Body of pancreas (tissue), 4 donors: Measurements from ENCODE around the gene POLR1A. TPM values are rescaled to one million over a fixed set of nuclear protein-coding genes. Genes with fewer than 3 reads are reported as not detected.

Experiments
- ATAC-seq: fragments of 150-250 bp; one replicate; pipeline ENCODE4 v1.9.1; 2016
- DNase-seq, 4 donors: peaks; one replicate each; pipeline ENCODE4 v3.0.0-alpha.2; 2019
- H3K27ac ChIP-seq, 4 donors: fragments of 200-600 bp; sonication (generic); 1 replicate in 3 of 4; 2 replicates in 1 of 4; pipeline versions ENCODE4 v1.5.1 to v1.6.1; 2016 to 2019; ENCODE audit warnings: mild to moderate bottlenecking in 1 of 4, mixed read lengths in 1 of 4, moderate library complexity in 1 of 4
- H3K27me3 ChIP-seq, 2 donors: fragments of 200-600 bp; sonication (generic); one replicate each; pipeline ENCODE4 v1.6.0; 2016; ENCODE audit warnings: mild to moderate bottlenecking in 1 of 2
- H3K36me3 ChIP-seq, 2 donors: fragments of 200-600 bp; sonication (generic); replicated peaks in 1 of 2; 2 replicates each; pipeline ENCODE4 v1.5.1; 2016; ENCODE audit warnings: low read depth in 2 of 2; ENCODE audit not compliant: insufficient read depth in 1 of 2
- H3K4me1 ChIP-seq: fragments of 200-600 bp; sonication (generic); one replicate; pipeline ENCODE4 v1.6.0; 2016
- H3K4me3 ChIP-seq, 2 donors: fragments of 200-600 bp; sonication (generic); 1 replicate in 1 of 2; 2 replicates in 1 of 2; pipeline ENCODE4 v1.5.1; 2016 to 2019
- H3K9me3 ChIP-seq, 3 donors: fragments of 200-600 bp; sonication (generic); 1 replicate in 2 of 3; 2 replicates in 1 of 3; pipeline ENCODE4 v1.5.1; 2016
- CTCF ChIP-seq, 7 experiments: fragments of 450-650 bp in 4 of 7; fragments of 200-600 bp in 3 of 7; sonication (generic) in 3 of 7; IDR thresholded peaks; one replicate each; pipeline ENCODE4 v1.5.1; 2016 to 2019; ENCODE audit warnings: antibody characterized with exemption in 7 of 7
- POLR2A ChIP-seq, 3 donors: fragments of 450-650 bp; IDR thresholded peaks; one replicate each; pipeline ENCODE4 v1.6.1; 2016; ENCODE audit warnings: antibody characterized with exemption in 3 of 3, mild to moderate bottlenecking in 2 of 3
- WGBS, 2 donors: methylation state at CpG; one replicate each; pipeline ENCODE4 v1.1.5; 2017; 5-methylcytosine and 5-hydroxymethylcytosine counted together
- intact Hi-C: fragments of 100-400 bp; cut with DNase I; formaldehyde crosslinking; loops from one replicate; pipeline ENCODE4 v1.15.1; 2023
- total RNA-seq, 2 donors: library from RNA; depleted of rRNA; stranded (reverse); fragments of >200 nt; gene quantifications; one replicate each; pipeline ENCODE4 v1.1.0, GENCODE V29; 2016

Gene POLR1A
- total RNA-seq, 2 donors from 2014 or later, result 18.7 to 36.6 TPM

- Histone ChIP-seq H3K27ac (peak overlapping the region in 2 of 4 donors; percentile 13 to 48), H3K27me3 (no peaks in the 10 kb centered on the region), H3K36me3 (no peaks in the 10 kb centered on the region), H3K9me3 (no peaks in the 10 kb centered on the region), H3K4me3 (no peak overlapping the region), H3K4me1 (peaks cover 27% of the 10 kb centered on the region)
- intact Hi-C loops, result no loop called here
- DNase-seq (peak in 1 of 4 donors; percentile 29), ATAC-seq (peak; percentile 26)
- TF ChIP-seq POLR2A (IDR thresholded peaks at IDR 0.05), result no peak
- TF ChIP-seq CTCF (IDR thresholded peaks at IDR 0.05), result no peak
- WGBS, 2 donors, result 73 to 78% methylated on average over 16 to 17 of the region's 18 CpGs
These were observed 107.4 kb downstream of the POLR1A start for GRCh38 chr2:85998071-85998991.

DNA sequence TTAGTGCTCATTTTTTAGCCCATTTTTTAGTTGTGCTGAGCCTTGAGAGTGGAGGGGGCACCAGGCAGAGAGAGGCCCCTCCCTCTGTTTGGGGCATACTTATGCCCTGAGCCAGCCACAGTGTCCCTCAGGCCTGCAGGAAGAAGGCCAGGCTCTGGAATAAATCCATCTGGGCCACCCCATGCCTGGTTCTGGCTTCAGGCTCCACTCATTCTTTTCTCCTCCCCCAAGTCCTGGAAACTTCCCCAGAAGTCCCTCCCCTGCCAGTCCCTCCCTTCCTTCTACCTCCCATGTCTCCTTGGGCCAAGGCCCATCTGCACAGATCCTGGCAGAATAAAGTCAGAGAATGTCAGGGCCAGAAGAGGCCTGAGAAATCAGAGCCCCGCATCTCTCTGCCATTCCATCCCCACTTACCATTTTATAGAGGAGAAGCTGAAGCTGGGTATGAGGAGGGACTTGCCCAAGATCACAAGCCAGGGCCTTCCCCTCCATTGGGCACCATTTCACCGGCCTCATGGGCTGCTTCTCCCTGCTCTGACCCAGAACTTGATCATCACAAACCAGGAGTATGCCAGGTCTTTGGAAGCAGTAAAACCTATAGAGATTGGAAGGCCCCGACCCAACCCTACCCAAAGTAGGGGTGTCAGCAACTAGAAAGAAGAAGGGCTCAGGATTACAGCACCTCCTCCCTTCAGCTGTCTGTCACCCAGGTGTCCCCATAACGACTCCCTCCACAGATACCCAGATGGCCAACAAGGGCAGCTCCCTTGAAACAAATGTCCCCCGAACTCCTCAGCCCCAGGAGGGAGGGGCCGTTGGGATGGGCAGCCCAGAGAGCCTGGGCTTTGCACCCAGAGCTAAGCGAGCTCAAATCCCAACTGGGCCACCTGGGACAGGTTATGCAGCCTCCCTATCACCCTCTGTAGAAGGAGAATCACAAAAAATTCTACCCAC lies 108.4 kb downstream of the POLR1A start:
- intact Hi-C loops, result no loop called here
- Histone ChIP-seq H3K4me3 (no peak overlapping the region), H3K4me1 (peaks cover 27% of the 10 kb centered on the region), H3K27ac (peak overlapping the region in 1 of 4 donors; percentile 13), H3K36me3 (no peaks in the 10 kb centered on the region), H3K9me3 (no peaks in the 10 kb centered on the region), H3K27me3 (no peaks in the 10 kb centered on the region)
- TF ChIP-seq POLR2A (IDR thresholded peaks at IDR 0.05) (no peak), CTCF (IDR thresholded peaks at IDR 0.05) (no peak)
- DNase-seq (peak in 1 of 4 donors; percentile 53), ATAC-seq (peak; percentile 31)
- 93 to 94% methylated on average over 7 of the region's 7 CpGs for WGBS, 2 donors

DNA sequence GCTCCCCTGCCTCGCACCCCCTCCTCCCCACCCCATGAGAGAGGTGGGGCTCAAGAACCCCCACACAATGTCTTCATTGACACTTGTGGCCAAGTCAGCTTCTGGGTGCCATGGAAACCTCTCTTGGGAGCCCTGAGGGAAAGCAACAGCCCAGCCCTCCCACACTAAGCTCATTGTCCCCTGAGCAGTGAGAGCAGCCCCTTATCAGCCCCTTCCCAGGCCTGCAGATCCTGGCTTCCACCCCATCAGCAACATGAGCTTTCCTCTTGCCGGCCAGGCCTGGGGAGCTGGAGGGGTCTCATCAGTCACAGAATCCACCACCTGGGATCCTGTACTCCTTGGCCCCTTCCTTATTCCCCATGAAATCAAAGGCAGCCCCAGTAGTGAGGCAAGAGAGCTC lies 109.1 kb downstream of the POLR1A start:
- ATAC-seq (no peak), DNase-seq (no peak)
- WGBS, 2 donors, result 67 to 72% methylated on average over 1 to 2 of the region's 2 CpGs
- H3K9me3 ChIP-seq, result no peaks in the 10 kb centered on the region
- no peaks in the 10 kb centered on the region for H3K36me3 ChIP-seq
- peaks cover 27% of the 10 kb centered on the region for H3K4me1 ChIP-seq
- TF ChIP-seq CTCF (IDR thresholded peaks at IDR 0.05), result no peak
- no peak for TF ChIP-seq POLR2A (IDR thresholded peaks at IDR 0.05)
- no peak overlapping the region for H3K4me3 ChIP-seq
- no peaks in the 10 kb centered on the region for H3K27me3 ChIP-seq
- intact Hi-C loops, result no loop called here
- no peak overlapping the region for H3K27ac ChIP-seq

GRCh38 chr2:85995648-85996529 lies 109.8 kb downstream of the POLR1A start:
- ATAC-seq (no peak), DNase-seq (no peak)
- Histone ChIP-seq H3K4me3 (no peak overlapping the region), H3K27me3 (no peaks in the 10 kb centered on the region), H3K4me1 (peaks cover 27% of the 10 kb centered on the region), H3K36me3 (no peaks in the 10 kb centered on the region), H3K27ac (no peak overlapping the region), H3K9me3 (no peaks in the 10 kb centered on the region)
- intact Hi-C loops, result no loop called here
- 91 to 92% methylated on average over 8 to 9 of the region's 9 CpGs for WGBS, 2 donors
- TF ChIP-seq POLR2A (IDR thresholded peaks at IDR 0.05), result no peak
- TF ChIP-seq CTCF (IDR thresholded peaks at IDR 0.05), result no peak
